Glomerular visceral epithelial cell (primary cell): ENCODE results near the gene SLC22A3.
"Not testable (repeated sequence)": the region's sequence is repeated elsewhere in the genome, so short reads cannot be mapped to it uniquely, and the experiment has no call there.

Source experiments
- DNase-seq: peaks from one replicate; pipeline ENCODE4 v3.0.0-alpha.2; 2016; ENCODE audit errors: extremely low spot score

Gene SLC22A3

GRCh38 chr6:160348223-160349019, at the start of gene SLC22A3:
TSS of gene SLC22A3 (plus strand) at chr6:160348378. CDS start at chr6:160348420, 42 bp downstream.
- DNase-seq: peak; percentile 48

- DNase-seq: no peak
Measured at GRCh38 chr6:160299559-160299958, 48.6 kb upstream of the SLC22A3 start.

DNA sequence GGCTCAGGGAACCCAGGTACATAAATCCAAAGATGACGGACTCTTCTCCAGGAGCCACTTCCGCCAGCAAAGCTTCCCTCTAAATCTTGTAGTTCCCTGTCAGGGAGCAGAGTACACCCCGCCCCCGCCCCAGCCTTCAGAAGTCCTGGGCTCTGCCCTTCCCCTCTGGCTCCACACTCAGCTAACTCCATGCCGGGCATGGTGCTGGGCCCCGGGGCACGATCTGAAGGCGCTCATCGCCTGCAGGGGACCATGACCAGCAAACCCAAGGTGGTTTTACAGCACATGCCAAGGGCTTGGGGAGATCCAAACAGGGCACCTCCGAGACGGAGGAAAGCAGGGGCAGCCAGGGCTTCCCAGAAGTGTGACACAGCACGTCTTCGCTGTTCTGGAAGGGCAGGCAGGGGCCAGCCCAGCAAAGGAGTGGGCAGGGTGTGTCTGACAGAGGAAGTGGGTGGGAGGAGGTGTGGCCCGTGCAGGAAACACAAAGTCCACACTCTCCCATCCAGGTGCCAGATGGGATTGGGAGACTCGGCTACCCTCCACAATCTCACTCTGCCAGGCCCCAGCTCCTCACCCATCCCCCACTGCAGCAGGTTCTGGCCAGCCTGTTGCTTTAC, 48.0 kb upstream of the SLC22A3 start:
- peak; percentile 51 for DNase-seq

GRCh38 chr6:160301339-160301738, 46.8 kb upstream of the SLC22A3 start:
- DNase-seq: no peak

DNA sequence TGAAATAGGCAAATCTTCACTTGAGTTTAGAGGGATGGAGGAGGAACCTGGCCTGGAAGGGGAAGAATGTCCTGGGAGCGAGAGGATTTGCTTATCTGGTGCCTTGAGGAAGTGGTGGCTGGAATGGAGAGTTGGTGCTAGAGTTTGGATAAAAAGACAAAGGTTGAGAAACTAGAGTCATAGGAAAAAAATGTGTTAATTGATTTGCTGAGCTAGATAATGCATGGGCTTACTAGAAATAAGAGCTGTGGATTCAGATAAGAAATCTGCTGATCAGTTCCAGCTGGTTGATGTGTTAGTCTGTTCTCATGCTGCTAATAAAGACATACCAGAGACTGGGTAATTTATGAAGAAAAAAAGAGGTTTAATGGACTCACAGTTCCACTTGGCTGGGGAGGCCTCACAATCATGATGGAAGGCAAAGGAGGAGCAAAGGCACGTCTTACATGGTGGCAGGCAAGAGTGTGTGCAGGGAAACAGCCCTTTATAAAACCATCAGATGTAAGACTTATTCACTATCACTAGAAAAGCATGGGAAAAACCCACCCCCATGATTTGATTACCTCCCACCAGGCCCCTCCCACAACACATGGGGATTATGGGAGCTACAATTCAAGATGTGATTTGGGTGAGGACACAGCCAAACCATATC, 45.6 kb upstream of the SLC22A3 start:
- not testable (repeated sequence) for DNase-seq

GRCh38 chr6:160303806-160304205, 44.4 kb upstream of the SLC22A3 start:
- DNase-seq: no peak

- no peak for DNase-seq
Measured at GRCh38 chr6:160305926-160306713, 42.1 kb upstream of the SLC22A3 start.

DNA sequence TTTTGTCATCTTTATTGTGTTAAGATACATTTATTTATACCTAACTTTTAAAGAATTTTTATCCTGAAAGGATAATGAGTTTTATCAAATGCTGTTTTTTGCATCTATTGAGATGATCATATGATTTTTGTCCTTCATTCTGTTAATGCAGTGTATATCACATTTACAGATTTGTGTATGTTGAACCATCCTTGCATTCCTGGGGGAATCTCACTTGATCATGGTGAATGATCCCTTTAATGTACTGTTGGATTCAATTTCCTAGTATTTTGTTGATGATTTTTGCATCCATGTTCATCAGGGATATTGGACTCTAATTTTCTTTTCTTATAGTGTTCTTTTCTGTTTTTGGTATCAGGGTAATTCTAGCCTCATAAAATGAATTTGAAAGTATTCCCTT, 38.5 kb upstream of the SLC22A3 start:
- no peak for DNase-seq

DNA sequence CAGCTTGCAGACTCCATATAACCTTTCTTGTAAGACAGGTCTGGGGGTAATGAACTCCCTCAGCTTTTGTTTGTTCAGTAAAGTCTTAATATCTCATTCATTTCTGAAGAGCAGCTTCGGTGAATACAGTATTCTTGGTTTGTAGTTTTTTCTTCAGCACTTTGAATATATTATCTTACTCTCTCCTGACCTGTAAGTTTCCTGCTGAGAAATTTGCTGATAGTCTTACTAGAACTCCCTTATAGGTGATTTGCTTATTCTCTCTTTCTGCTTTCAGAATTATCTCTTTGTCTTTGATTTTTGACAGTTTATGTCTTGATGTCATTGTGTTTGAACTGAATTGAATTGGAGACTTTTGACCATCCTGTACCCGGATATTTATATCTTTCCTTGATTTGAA, 35.3 kb upstream of the SLC22A3 start:
- DNase-seq: no peak

GRCh38 chr6:160315310-160315709, 32.9 kb upstream of the SLC22A3 start:
- DNase-seq: no peak

DNA sequence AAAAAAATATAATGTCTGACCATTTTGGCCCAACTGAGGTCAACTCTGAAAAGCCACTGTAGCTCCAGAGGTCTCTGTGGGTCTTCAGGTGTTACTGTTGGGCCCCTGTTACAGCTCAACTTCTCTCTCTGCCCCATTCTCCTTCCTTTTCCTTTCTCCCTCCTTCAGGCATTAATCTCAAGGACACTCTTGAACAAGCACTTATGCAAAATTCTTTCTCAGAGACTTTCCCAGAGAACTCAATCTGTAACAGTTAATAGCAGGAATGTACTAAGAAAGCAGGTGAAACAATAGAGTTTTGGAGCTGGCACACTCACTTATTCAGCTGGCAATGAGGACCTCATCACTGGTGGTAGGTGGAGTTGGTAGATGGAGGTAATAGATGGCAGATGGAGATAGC, 31.9 kb upstream of the SLC22A3 start:
- no peak for DNase-seq

GRCh38 chr6:160319246-160319645, 28.9 kb upstream of the SLC22A3 start:
- no peak for DNase-seq

DNA sequence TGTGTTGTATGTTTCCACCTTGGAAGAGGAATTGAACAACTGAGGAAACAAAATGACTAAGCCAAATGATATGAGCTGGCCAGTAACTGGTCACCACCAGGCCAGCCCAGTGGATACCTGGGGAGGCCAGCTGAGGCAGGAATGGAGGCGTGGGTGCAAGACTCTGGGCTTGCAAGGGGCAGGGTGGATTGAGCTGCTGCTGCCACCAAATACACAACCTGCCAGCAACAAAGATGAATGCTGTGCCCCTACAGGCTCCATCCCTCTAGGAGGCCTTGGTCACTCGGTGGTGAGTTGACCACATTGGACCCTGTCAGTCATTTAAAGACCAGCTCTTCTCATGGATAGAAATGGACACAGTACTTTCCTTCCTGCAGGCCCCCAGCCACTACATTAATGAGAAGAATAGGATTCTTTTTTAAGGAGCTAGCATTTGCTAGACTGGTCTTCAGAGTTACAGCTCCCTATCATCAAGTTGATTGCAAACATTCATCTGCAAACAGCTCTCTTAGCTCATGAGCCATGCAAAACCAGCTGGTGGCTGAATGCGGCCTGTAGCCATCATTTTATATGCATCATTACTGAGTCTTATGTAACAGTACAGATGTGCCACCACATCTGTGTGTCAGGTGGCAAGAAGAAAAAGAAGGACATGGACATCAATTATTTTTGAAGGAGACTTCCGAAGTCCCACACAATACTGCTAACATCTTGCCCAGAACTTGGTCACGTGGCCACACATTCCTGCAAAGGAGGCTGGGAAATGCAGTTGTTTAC, 26.3 kb upstream of the SLC22A3 start:
- DNase-seq: no peak

DNA sequence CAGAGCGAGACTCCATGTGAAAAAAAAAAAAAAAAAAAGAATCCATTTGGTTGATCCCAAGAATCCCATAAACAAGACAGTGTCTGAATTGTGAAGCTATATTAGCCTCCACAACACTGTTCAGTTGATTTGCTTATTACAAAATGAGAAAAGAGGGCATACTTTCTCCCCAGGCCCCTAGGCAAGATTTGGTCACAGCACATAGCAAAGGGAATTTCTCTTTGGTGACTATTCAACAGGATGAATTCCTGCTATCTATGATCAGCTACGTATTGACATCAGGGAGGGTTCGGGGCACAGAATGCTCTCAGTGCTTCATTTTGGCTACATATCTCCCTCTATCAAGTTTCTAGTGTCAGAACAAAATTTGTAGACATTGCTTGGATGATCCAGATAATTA, 20.2 kb upstream of the SLC22A3 start:
- no peak for DNase-seq

DNA sequence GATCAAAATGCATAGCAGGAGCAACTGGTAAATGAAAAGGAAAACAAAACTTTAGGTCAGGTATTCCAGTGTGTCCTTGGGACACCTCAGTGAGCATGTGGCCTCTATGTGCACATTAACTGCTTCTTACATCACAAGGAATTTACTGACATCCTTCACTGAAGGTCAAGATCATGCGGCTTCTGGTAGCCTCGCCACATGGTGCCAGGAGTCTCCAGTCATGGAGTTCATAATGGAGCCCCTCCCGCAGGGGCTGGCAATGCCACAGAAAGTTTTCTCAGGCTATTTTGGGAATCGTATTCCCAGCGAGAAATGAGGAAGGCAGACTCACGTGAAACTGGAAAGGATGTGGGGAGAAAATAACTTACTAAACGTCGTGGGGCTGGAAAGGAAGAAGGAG, 19.7 kb upstream of the SLC22A3 start:
- DNase-seq: no peak

DNA sequence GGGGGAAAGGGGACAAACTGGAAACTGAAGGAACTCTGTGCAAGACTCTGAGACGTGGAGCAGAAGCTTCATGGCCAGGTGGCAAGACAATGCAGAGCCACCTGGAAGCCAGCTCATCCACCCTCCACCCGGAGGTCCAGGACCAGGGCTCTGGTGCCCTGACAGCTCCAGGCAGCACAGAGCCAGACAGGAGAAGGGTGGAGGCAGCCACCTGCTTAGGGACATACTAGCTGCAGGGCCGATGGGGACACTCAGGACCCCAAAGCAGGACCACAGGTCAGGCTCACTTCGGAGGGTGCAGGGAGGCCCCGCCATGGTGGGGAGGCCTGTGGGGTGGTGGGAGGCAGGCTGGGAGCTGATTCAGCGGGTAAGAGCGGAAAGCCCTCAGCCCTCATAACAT, 19.0 kb upstream of the SLC22A3 start:
- no peak for DNase-seq

GRCh38 chr6:160330619-160331018, 17.6 kb upstream of the SLC22A3 start:
- no peak for DNase-seq

- no peak for DNase-seq
Measured at GRCh38 chr6:160331204-160331603, 17.0 kb upstream of the SLC22A3 start.

GRCh38 chr6:160331753-160332152, 16.4 kb upstream of the SLC22A3 start:
- no peak for DNase-seq

- DNase-seq: no peak
Measured at GRCh38 chr6:160333101-160333500, 15.1 kb upstream of the SLC22A3 start.

DNA sequence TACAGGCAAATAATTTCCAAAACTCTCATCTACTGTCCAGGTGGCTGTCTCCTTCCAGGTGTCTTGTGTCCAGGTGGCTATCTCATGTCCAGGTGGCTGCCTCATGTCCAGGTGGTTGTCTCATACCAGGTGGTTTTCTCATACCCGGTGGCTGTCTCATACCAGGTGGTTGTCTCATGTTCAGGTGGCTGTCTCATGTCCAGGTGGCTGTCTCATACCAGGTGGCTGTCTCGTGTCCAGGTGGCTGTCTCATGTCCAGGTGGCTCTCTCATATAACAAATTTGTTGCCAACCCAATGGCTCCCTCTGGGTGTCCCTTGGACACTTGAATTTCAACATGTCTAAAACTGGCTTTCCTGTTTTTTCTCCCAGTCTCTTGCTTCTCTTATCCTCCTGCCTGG, 14.3 kb upstream of the SLC22A3 start:
- no peak for DNase-seq
